Sigmoid colon (tissue), 4 donors: ENCODE data around the gene SAMM50.

Source experiments
- CTCF ChIP-seq, 4 experiments: fragments of 450-650 bp in 3 of 4; fragments of 200-600 bp in 1 of 4; IDR thresholded peaks; one replicate each; pipeline ENCODE4 v1.5.1; 2016 to 2019; ENCODE audit warnings: antibody characterized with exemption in 4 of 4, mild to moderate bottlenecking in 3 of 4, moderate library complexity in 2 of 4
- POLR2AphosphoS5 ChIP-seq, 4 donors: sonication (generic); formaldehyde crosslinking; IDR thresholded peaks; one replicate each; pipeline ENCODE4 v1.6.1; 2017; ENCODE audit warnings: antibody characterized with exemption in 4 of 4

GRCh38 chr22:44002997-44003396, 47.8 kb downstream of the SAMM50 start:
- TF ChIP-seq CTCF (IDR thresholded peaks at IDR 0.05) (no peak), POLR2AphosphoS5 (IDR thresholded peaks at IDR 0.05) (no peak)
